Gastroesophageal sphincter (tissue), 4 donors: ENCODE results near the gene ARHGAP30. TPM values are rescaled to one million over a fixed set of nuclear protein-coding genes. Genes with fewer than 3 reads are reported as not detected.

Source experiments
- ATAC-seq: fragments of 150-250 bp; one replicate; pipeline ENCODE4 v1.9.1; 2016; ENCODE audit warnings: mild to moderate bottlenecking, moderate library complexity
- H3K27ac ChIP-seq, 4 donors: fragments of 200-600 bp; sonication (generic) in 3 of 4; 1 replicate in 3 of 4; 2 replicates in 1 of 4; pipeline ENCODE4 v1.5.1; 2016 to 2019
- H3K27me3 ChIP-seq: fragments of 200-600 bp; sonication (generic); one replicate; pipeline ENCODE4 v1.5.1; 2019
- H3K36me3 ChIP-seq, 2 donors: fragments of 200-600 bp; sonication (generic); one replicate each; pipeline ENCODE4 v1.5.1; 2019; ENCODE audit warnings: control low read depth in 1 of 2
- H3K4me1 ChIP-seq, 3 donors: fragments of 200-600 bp; sonication (generic); 1 replicate in 2 of 3; 2 replicates in 1 of 3; pipeline ENCODE4 v1.5.1; 2016 to 2019; ENCODE audit warnings: control low read depth in 2 of 3
- H3K4me3 ChIP-seq, 2 donors: fragments of 200-600 bp; sonication (generic); one replicate each; pipeline ENCODE4 v1.5.1; 2019; ENCODE audit warnings: mild to moderate bottlenecking in 1 of 2, moderate library complexity in 1 of 2
- H3K9me3 ChIP-seq, 3 donors: fragments of 200-600 bp; sonication (generic); one replicate each; pipeline ENCODE4 v1.5.1; 2017 to 2019; ENCODE audit warnings: control low read depth in 2 of 3
- EP300 ChIP-seq: sonication (generic); formaldehyde crosslinking; IDR thresholded peaks from one replicate; pipeline ENCODE4 v1.6.1; 2017; ENCODE audit warnings: antibody characterized with exemption, mild to moderate bottlenecking
- POLR2A ChIP-seq, 2 donors: fragments of 450-650 bp; IDR thresholded peaks; one replicate each; pipeline ENCODE4 v1.6.1; 2017; ENCODE audit warnings: antibody characterized with exemption in 2 of 2, mild to moderate bottlenecking in 2 of 2, moderate library complexity in 1 of 2
- POLR2AphosphoS5 ChIP-seq: sonication (generic); formaldehyde crosslinking; IDR thresholded peaks from one replicate; pipeline ENCODE4 v1.6.1; 2017; ENCODE audit warnings: antibody characterized with exemption
- WGBS, 2 donors: methylation state at CpG; one replicate each; pipeline ENCODE4 v1.1.5; 2018; ENCODE audit warnings: low coverage in 1 of 2; 5-methylcytosine and 5-hydroxymethylcytosine counted together
- total RNA-seq, 4 donors: library from RNA; depleted of rRNA; stranded (reverse); fragments of >200 nt; gene quantifications; one replicate each; pipeline ENCODE4 v1.1.0, GENCODE V29; 2016
- TF ChIP-seq, protein P1 (sequence below), 4 experiments: fragments of 200-600 bp in 2 of 4; fragments of 450-650 bp in 2 of 4; sonication (generic) in 1 of 4; IDR thresholded peaks; one replicate each; pipeline ENCODE4 v1.5.1; 2017 to 2019; ENCODE audit warnings: antibody characterized with exemption in 4 of 4, mild to moderate bottlenecking in 2 of 4, moderate library complexity in 2 of 4

ARHGAP30 gene
- total RNA-seq, 4 donors from 2014 or later, result 1.9 to 11.6 (median 4.4) TPM

DNA sequence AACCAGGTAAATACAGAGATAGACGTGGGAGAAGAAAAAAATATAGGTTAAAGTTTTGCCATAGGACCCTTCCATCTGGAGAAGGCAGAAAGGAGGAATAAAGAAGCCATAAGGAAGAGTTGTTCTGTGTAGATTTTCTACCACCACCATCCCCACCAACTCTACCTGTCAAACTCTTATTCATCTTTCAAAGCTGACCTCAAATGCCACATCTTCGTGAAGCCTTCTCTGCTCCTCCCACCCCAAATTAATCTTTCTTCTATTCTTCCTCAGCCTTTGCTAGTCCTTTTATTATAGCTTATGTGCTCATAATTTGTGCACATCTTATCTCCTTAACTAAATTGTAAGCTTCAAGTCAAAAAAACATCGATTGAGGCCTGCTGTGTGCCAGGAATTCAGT is 20.9 kb upstream of the ARHGAP30 start:
- H3K4me1 ChIP-seq, result no peaks in the 10 kb centered on the region
- no peaks in the 10 kb centered on the region for H3K9me3 ChIP-seq
- no peak for ATAC-seq
- H3K4me3 ChIP-seq, result no peak overlapping the region
- no peak overlapping the region for H3K27ac ChIP-seq
- no peak for TF ChIP-seq POLR2A (IDR thresholded peaks at IDR 0.05)
- TF ChIP-seq, protein P1, sequence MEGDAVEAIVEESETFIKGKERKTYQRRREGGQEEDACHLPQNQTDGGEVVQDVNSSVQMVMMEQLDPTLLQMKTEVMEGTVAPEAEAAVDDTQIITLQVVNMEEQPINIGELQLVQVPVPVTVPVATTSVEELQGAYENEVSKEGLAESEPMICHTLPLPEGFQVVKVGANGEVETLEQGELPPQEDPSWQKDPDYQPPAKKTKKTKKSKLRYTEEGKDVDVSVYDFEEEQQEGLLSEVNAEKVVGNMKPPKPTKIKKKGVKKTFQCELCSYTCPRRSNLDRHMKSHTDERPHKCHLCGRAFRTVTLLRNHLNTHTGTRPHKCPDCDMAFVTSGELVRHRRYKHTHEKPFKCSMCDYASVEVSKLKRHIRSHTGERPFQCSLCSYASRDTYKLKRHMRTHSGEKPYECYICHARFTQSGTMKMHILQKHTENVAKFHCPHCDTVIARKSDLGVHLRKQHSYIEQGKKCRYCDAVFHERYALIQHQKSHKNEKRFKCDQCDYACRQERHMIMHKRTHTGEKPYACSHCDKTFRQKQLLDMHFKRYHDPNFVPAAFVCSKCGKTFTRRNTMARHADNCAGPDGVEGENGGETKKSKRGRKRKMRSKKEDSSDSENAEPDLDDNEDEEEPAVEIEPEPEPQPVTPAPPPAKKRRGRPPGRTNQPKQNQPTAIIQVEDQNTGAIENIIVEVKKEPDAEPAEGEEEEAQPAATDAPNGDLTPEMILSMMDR (IDR thresholded peaks at IDR 0.05), result no peak
- no peak for TF ChIP-seq EP300
- TF ChIP-seq POLR2AphosphoS5, result no peak
- no peaks in the 10 kb centered on the region for H3K36me3 ChIP-seq
- 59 to 76% methylated on average over 3 of the region's 3 CpGs for WGBS, 2 donors
- H3K27me3 ChIP-seq, result peaks cover 6% of the 10 kb centered on the region

DNA sequence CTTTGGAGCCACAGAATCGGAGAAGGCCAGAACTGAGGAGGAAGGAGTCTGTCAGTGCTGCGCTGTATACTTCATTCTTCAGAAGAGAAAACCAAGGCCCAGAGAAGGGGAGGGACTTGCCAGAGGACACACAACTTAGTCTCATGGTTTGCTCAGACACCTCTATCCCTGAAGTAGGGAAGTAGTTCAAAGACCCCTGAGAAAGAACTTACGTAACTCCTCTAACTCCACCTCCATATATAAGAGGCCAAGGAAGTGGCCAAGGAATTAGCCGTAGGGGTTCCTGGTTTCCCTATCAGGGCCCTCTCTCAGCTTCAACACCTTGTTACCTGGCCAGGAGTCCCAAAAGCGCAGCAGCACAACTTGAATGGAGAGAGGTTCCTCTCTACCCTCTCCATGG is 20.2 kb upstream of the ARHGAP30 start:
- H3K27me3 ChIP-seq, result peaks cover 6% of the 10 kb centered on the region
- TF ChIP-seq EP300, result no peak
- TF ChIP-seq, protein P1 (IDR thresholded peaks at IDR 0.05), result no peak
- no peaks in the 10 kb centered on the region for H3K4me1 ChIP-seq
- H3K4me3 ChIP-seq, result no peak overlapping the region
- H3K9me3 ChIP-seq, result no peaks in the 10 kb centered on the region
- WGBS, 2 donors, result 80 to 100% methylated on average over 2 to 3 of the region's 5 CpGs
- no peaks in the 10 kb centered on the region for H3K36me3 ChIP-seq
- no peak overlapping the region for H3K27ac ChIP-seq
- ATAC-seq, result no peak

DNA sequence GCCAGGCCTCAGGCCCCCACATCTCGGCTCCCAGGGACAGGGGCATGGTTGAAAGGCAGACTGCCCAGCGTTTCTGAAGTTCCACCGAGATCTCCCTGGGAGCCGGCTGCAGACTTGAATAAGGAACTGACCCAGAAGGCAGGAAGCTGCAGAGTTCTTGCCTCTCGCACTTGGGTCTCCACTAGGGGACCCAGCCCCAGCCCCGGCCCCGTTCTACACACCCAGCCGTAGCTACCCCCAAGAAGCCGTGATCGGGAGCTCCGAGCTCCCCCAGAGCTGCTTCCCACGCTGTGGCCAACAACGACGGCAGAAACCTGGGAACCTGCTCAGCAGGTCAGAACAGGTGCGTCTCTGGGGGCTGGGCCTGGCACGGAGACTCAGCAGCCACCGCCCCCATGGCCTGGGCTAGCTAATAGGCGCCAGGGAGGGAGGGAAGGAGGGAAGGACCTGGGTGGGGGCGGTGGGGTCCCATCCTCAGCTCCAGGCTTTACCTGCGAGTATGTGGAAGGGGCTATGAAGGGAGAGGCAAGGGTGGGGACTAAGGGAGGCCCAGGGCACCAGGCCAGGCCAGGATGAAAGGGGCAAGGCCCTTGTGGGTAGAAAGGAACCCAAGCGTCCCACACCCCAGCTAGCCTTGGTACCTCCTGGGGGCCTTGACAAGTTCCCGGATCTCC is 19.7 kb upstream of the ARHGAP30 start, which contains the start of gene NECTIN4:
Gene NECTIN4 (minus strand): TSS at position 308 of the 674 bp plus-strand sequence. CDS start 262 bp downstream, at position 46.
- no peaks in the 10 kb centered on the region for H3K4me1 ChIP-seq
- WGBS, 2 donors, result 60 to 64% methylated on average over 6 to 8 of the region's 22 CpGs
- no peak within 1 kb of the TSS for H3K27ac ChIP-seq
- H3K27me3 ChIP-seq, result peaks cover 6% of the 10 kb centered on the region
- no peak within 1 kb of the TSS for H3K4me3 ChIP-seq
- no peaks in the 10 kb centered on the region for H3K36me3 ChIP-seq
- no peak for ATAC-seq
- TF ChIP-seq, protein P1 (IDR thresholded peaks at IDR 0.05), result no peak
- no peak for TF ChIP-seq POLR2A (IDR thresholded peaks at IDR 0.05)
- TF ChIP-seq EP300, result no peak
- TF ChIP-seq POLR2AphosphoS5, result no peak
- H3K9me3 ChIP-seq, result no peaks in the 10 kb centered on the region

DNA sequence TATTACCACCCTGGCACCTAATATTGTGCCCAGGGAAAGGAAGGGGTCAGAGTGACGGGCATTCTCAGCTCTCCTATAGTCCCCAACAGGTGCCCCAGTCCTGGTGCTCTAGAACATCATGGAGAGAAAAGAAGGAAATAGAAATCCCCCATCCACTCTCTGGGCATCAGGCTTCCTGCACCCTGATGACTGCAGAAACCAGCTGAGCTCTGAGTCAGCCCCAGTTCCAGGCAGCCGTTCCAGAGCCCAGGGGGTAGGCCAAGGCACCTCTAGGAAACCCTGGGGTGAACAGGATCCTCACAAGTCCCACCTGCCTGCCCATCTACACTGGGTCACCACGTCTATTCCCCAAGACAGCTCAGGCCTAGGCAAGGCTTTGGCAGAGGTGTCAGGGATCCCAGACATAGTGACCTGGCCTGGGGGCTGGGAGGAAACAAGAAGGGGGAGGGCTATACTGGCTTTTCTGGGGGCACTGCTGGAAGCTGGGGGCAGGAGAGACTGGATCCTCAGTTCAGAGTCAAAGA is 19.0 kb upstream of the ARHGAP30 start:
- Histone ChIP-seq H3K27me3 (peaks cover 6% of the 10 kb centered on the region), H3K9me3 (no peaks in the 10 kb centered on the region), H3K4me1 (no peaks in the 10 kb centered on the region), H3K27ac (no peak overlapping the region), H3K36me3 (no peaks in the 10 kb centered on the region), H3K4me3 (no peak overlapping the region)
- WGBS, 2 donors, result 79% methylated on average over 3 of the region's 3 CpGs; no CpG with 5 or more reads in 1 of the 2 donors
- no peak for ATAC-seq
- TF ChIP-seq POLR2A (IDR thresholded peaks at IDR 0.05) (no peak), POLR2AphosphoS5 (no peak), EP300 (no peak)
- TF ChIP-seq, protein P1 (IDR thresholded peaks at IDR 0.05), result no peak

DNA sequence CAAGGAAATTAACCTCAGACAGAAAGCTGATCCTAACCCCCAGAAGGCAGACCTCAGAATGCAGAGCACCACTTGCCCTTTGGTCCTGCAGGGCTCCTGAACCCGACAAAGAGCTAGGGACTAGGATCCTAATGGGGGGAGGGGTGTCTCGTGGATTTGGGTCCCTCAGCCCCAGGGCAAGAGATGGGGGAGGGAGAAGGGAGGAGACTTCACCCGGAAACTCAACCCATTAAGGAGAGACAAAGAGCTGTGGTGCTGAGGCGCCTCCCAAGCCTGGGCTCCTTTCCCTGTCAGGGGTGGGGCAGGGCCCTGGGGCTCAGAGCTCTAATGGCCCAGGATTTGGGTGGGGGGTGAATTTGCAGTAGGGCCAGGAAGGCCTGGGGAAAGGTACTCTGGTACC is 16.8 kb upstream of the ARHGAP30 start:
- ATAC-seq, result no peak
- WGBS, 2 donors, result 25 to 40% methylated on average over 1 to 2 of the region's 4 CpGs
- TF ChIP-seq EP300 (no peak), POLR2A (IDR thresholded peaks at IDR 0.05) (no peak), POLR2AphosphoS5 (no peak)
- TF ChIP-seq, protein P1 (IDR thresholded peaks at IDR 0.05), result no peak
- Histone ChIP-seq H3K9me3 (no peaks in the 10 kb centered on the region), H3K27ac (no peak overlapping the region), H3K4me1 (no peaks in the 10 kb centered on the region), H3K4me3 (no peak overlapping the region), H3K27me3 (peaks cover 6% of the 10 kb centered on the region), H3K36me3 (no peaks in the 10 kb centered on the region)
